ENCODE results near the gene ACSM3.
"Not testable (repeated sequence)": the region's sequence is repeated elsewhere in the genome, so short reads cannot be mapped to it uniquely, and the experiment has no call there.

The ACSM3 gene

DNA sequence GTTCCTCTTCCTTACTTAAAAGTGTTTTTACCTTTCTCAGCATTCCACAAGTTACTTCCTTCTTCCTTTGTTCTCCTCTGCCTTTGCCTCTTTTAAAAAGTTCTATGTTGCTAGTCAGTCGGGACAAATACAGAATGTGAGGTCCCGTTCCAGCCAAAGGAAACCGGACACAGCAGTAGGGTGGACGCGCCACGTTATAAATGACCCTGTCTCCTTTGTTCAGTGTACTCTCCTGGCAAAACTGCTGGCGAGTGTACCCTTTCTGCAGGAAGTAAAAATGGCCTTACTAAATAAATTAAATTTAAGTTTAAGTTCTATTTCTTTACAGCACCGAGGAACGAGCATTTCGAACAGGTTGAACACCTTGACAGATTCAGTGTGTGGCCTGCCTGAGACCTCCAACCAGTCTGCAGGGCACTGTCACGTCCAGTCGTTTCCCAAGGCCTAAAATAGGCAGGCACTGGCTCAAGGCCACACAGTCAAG, 41.9 kb downstream of the ACSM3 start:
- not testable (repeated sequence) for DNase-seq (ENCODE audit: low read depth in 2 of 2)

DNA sequence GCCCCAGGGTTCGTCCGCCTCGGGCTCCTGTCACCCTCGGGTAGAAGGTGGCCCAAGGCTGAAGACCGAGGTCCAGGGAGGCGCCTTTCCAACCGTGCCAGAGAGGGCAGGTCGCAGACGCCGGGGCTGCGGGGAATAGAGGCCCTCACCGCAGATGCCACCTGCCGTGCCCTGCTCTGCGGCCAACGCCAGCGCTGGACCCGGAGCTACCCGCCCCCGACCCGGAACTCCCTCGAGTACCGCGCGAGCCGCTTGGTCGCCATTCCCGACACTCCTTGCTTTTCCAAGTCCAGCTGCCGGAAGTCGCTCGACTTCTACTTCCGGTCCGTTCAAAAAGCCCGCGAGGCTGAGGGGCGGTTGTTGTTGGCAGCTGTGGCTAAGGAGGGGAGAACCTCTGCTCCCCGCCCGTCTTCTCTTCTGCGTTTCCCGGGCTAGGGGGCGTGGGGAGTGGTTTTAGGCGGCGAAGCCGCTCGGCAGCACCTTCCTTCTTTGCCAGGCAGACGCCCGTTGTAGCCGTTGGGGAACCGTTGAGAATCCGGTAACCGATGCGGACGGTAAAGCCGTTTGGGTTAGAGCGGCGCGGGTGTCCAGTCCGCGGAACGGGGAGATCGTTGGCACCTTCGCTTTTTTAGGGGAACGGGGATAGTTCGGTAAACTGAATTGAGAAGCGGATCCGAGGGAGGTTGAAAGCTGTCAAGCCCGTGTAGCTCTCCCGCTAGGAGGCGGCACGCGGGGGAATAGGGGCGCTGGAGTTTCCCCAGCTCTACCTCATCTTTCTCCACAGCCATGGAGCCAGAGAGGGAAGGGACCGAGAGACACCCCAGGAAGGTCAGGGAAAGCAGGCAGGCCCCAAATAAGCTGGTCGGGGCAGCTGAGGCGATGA, 42.6 kb downstream of the ACSM3 start, which contains the start of the genes ERI2 and REXO5:
TSS of gene ERI2 (minus strand) at position 305 of the 883 bp plus-strand sequence. CDS start at position 263, 42 bp downstream.
TSS of gene REXO5 (plus strand) at position 360 of the 883 bp plus-strand sequence. CDS start at position 787, 427 bp downstream.
- peak; percentile 62 to 68 for DNase-seq (ENCODE audit: low read depth in 2 of 2)

DNA sequence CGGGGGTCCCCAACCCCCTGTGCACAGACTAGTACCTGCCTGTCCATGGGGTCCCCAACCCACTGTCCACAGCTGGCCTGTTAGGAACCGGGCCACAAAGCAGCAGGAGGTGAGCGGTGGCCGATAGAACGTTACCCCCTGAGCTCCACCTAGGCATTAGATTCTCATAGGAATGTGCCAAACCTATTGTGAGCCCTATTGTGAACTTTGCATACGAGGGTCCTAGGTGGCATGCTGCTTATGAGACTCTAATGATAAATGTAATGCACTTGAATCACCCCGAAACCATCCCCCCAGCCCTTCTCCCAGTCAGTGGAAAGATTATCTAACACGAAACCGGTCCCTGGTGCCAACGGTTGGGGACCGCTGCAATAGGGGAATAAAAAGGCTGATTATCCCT, 44.0 kb downstream of the ACSM3 start:
- no peak for DNase-seq (ENCODE audit: low read depth in 2 of 2)

DNA sequence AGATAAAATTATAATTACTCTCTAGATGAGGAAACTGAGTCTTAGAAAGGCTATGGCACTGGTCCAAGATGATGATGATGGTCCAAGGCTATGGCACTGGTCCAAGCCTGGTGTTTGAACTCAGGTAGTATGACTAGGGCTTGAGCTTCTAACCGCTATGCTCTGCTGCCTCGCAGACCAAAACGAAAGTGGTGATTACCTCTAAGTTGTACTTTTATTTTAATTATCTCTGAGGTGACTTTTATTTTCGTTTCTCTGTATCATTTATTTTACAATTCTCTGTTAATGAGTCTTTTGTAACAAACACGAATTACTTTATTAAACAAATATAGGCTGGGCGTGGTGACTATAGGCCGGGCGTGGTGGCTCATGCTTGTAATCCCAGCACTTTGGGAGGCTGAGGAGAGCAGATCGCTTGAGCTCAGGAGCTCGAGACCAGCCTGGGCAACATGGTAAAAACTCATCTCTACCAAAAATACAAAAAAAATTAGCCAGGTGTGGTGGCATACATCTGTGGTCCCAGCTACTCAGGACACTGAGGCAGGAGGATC, 48.1 kb downstream of the ACSM3 start:
- DNase-seq (ENCODE audit: low read depth in 2 of 2): no peak

DNA sequence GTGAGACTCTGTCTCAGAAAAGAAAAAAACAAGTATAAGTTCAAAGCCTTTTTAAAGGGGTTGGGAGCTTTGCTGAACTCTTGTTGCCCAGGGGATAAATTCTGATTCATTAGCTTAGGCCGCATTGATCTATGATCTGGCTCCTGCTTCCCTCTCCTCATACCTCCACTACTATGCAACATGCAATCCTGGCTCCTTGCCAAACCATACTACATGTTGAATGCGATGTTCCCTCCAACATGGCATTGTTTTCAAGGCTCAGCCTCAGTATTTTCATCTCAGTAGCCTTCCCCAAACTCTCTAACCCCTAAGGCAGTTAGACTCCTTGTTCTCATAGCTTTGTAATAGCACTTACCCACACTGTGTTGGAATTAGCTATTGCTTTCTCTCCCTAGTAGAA, 48.7 kb downstream of the ACSM3 start:
- DNase-seq (ENCODE audit: low read depth in 2 of 2): no peak

DNA sequence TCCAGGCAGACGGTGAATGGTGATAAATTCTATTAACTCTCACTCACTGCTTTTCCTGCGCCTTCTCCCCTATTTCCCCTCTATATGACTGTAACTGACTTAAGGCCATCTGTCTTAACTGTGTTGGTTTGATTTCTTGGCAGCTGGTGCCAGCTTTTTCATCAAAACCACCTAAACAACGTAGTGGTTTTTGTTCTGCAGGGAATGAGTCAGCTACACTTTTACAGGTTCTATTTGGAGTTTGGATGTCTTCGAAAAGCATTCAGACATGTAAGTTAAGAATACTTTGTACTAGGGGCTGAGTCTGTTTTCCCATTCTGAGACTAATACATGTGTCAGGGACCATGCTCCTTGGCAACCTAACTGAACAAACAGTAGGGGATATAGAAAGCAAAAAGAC, 51.0 kb downstream of the ACSM3 start:
- no peak for DNase-seq (ENCODE audit: low read depth in 2 of 2)

DNA sequence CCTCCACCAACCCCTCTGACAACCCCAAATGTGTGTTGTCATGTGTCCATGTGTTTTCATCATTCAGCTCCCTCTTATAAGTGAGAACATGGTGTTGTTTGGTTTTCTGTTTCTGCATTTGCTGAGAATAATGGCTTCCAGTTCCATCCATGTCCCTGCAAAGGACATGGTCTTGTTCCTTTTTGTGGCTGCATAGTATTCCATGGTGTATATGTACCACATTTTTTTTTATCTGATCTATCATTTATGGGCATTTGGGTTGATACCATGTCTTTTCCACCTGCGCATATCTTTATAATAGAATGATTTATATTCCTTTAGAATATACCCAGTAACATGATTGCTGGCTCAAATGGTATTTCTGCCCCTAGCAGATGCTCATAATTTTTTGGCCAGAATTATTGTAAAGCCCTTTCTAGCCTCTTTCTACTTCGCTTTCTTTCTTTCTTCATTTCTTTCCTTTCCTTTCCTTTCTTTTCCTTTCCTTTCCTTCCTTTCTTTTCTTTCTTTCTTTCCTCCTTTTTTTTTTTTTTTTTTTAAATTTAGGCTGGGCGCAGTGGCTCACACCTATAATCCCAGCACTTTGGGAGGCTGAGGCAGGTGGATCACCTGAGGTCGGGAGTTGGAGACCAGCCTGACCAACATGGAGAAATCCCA, 55.2 kb downstream of the ACSM3 start:
- no peak for DNase-seq (ENCODE audit: low read depth in 2 of 2)

DNA sequence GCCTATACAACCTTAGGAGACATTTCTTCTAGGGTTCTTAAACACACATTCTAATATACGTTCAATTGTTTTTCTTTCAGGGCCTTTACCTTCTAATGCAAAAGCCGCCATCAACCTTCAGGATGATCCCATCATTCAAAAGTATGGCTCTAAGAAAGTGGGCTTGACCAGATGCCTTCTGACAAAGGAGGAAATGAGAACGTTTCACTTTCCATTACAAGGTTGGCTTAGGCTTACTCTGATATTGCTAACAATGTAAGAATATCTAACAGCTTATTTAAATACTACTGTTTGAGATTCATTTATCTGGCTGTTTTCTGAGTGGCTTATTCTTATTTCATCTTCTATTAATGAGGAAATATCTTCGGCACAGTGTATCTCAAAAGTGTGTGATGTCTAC, 57.9 kb downstream of the ACSM3 start:
- no peak for DNase-seq (ENCODE audit: low read depth in 2 of 2)

DNA sequence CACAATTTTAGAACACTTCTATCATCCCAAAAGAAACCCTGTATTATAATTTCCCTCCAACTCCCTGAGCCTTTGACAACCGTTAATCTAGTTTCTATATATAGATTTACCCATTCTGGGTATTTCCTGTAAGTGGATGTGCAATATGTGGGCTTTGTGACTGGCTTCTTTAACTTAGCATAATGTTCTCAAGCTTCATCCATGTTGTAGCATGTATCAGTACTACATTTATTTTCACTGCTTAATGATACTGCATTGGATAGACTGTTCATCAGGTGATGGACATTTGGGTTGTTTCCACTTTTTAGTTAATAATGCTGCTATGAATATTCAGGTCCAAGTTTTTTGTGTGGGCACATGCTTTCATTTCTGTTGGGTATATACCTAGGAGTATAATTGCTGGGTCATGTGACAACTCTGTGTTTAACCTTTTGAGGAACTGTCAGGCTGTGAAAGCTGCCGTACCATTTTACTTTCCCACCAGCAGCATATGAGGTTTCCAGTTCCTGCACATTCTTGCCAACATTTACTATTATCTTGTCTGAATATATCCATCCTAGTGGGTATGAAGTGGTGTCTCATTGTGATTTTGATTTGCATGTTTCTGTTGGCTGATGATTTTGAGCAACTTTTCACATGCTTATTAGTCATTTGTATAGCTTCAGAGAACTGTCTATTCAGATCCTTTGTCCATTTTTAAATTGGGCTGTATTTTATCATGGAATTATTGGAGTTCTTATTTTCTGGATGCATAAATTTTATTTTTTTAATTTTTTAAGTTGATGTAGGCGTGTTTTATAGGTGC, 58.9 kb downstream of the ACSM3 start:
- DNase-seq (ENCODE audit: low read depth in 2 of 2): no peak

DNA sequence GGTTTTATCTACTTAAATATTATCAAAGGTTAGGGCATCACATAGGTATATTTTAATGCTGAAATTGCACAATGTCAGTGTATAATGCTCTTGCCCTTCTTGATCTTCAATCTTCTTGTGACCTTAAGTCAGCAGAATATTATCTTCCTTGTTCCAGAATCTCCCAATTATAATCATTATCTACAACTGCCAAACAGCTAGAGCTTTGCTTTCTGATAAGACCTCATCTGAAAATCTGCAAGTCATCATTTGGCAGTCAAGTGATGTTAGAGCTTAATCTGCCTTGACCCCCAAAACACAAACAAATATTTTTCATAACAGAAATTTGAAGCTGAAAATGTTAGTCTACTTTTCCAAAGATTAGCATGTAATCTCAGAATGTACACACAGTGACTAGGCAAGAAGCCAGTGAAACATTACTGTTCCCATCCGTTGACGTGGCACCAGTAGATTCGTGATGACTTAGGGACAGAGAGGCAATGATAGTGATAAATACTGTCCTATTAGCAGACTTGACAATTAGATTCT, 62.3 kb downstream of the ACSM3 start:
- DNase-seq (ENCODE audit: low read depth in 2 of 2): no peak

DNA sequence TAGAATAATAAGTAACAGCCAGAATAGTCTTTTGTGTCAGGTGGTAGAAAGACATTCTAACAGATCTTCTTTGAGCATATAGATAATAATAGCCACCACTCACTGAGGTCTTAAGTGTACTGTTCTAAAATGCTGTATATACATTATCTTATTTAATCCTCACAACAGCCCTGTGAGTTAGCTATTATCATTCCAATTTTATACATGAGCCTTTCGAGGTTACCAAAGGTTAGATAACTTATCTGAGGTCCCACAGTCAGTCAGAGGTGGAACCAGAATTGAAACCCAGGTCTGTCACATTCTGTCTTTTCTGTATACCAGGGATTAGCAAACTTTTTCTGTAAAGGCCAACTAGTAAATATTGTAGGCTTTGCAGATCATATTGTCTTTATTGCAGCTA, 65.7 kb downstream of the ACSM3 start:
- DNase-seq (ENCODE audit: low read depth in 2 of 2): no peak

DNA sequence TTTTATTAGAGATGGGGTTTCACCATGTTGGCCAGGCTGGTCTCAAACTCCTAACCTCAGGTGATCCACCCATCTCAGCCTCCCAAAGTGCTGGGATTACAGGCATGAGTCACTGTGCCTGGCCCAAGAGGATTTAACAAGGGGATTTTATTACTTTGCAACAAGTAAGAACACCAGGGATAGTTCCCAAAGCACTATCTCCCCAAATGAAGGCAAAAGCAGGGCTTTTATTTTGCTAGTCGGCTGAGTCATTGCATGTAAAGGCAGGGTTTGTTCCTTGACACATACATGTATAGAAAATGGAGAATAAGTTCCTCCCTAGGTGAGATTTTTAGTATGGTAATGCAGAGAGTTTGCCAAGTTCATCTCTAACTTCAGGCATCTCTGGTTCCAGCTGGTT, 66.6 kb downstream of the ACSM3 start:
- DNase-seq (ENCODE audit: low read depth in 2 of 2): no peak

DNA sequence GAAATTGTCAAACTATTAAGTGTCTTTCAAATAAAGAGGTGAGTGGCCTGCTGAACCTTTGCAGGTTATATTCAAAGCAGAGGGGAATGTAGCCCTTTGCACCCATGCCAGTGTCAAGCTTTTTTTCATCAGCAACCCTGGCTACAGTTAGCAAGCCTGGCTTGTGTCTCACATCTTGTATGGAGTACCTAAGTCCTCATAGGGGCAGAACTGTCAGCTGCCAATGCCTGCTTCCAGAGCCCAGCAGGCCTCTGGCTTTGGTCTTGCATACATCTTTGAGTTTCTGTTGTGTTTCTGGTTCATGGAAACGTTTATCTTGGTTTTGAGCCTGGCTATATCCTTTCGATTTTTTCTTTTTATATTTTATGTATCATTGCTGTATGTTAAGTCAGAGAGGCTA, 69.3 kb downstream of the ACSM3 start:
- no peak for DNase-seq (ENCODE audit: low read depth in 2 of 2)

DNA sequence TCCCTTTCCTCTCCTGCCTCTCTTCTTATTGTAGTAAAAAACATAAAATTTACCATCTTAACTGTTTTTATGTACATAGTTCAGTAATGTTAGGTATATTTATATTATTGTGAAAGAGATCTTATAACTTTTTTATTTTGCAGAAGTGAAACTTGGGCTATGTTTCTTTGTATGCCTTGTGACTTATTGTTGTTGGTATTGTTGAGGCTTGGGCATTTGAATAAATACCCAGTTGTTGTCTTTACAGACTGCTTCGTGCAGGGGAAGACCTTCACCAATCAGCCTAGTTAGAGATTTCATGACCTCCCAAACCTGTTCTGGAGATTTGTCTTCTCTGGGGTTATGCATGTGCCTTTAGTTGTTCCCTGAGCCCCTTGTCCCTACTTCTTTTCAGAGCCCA, 74.4 kb downstream of the ACSM3 start:
- no peak for DNase-seq (ENCODE audit: low read depth in 2 of 2)

DNA sequence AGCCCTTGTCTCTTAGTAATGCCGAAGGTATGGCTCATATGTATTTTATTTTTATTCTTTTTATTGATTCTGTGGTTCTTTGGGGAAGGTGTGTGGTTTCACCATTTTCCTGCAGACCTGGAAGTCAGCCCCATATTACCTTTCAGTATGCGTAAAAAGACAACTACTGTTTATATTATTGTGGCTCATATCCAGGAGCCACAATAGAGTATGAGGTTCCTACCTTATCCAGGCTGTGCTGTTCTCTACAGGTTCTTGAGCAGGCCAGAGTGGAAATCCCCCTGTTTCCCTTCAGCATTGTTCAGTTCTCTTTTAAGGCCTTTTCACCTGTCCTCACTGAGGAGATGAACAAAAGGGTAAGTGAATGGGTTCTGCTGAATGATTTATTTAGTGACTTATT, 75.7 kb downstream of the ACSM3 start:
- no peak for DNase-seq (ENCODE audit: low read depth in 2 of 2)

DNA sequence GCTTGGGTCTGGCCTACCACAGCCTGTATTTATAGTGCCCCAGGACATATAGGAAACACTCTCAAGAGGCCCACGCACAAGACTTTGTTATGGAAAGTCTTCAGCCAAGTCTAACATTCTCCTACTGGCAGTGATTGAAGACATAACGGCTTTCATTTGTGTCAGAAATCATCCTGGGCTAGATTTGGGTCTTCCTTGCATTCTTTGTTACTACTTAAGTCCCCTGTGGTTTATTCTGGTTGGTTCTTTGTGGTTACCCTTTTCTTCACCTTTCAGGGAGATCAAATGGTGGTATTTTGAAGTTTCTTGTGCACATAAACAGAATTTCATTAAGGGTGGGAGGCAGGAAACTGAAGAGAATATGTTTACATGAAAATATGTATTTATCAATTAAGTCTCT, 80.2 kb downstream of the ACSM3 start:
- DNase-seq (ENCODE audit: low read depth in 2 of 2): no peak

DNA sequence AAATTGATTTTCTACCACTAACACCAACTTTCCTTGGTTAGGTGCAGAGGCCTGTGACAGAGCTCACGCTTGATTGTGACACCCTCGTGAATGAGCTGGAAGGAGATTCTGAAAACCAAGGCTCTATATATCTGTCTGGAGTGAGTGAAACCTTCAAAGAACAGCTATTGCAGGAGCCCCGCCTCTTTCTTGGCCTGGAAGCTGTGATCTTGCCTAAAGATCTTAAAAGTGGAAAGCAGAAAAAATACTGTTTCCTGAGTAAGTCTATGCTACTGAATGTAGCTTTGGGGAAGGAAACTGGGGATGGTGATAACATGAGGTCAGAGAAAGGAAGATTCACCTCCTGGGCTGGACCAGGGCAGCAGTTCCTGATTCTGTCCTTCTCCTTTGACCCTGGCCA, 80.8 kb downstream of the ACSM3 start:
- no peak for DNase-seq (ENCODE audit: low read depth in 2 of 2)

DNA sequence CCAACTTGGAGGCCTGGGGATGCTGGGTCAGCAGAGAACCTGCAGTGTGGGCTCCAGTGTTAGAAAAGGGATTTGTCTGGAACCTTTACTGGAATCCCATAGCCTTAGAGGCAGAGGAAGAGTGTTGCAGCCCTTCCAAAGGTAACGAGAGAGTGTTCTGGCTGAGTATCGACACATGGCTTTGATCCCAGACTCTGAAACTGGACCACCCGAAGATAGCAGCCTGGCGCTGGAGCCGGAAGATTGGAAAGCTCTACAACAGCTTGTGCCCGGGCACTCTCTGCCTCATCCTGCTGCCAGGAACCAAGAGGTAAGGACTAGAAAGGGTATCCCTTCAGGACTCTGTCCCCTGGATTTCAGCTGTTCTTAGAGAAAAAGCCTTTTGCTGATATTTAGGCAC, 82.2 kb downstream of the ACSM3 start:
- no peak for DNase-seq (ENCODE audit: low read depth in 2 of 2)

DNA sequence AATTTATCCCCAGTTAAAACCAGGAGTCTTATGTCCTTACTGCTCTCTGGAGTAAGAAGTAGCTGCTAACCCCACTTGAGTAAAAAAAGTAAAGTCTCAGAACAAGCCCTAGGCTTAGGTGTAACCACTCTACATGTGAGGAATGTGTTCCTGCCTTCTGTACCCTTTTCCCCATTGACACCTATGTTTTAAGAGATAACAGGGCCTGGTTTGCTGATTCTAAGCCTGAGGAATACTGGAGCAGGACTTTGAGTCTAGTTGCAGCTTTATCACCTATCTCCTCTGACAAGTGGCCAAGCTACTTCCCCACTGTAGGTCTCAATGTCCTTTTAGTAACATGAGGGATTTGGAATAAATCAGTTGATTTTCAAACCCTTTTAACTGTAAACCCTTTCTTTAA, 82.7 kb downstream of the ACSM3 start:
- no peak for DNase-seq (ENCODE audit: low read depth in 2 of 2)
